Measurements from ENCODE around the gene ANXA7. TPM values are rescaled to one million over a fixed set of nuclear protein-coding genes. Genes with fewer than 3 reads are reported as not detected.

Gene ANXA7
- total RNA-seq, 2 donors from 2014 or later = 22.7 to 46.2 TPM

DNA sequence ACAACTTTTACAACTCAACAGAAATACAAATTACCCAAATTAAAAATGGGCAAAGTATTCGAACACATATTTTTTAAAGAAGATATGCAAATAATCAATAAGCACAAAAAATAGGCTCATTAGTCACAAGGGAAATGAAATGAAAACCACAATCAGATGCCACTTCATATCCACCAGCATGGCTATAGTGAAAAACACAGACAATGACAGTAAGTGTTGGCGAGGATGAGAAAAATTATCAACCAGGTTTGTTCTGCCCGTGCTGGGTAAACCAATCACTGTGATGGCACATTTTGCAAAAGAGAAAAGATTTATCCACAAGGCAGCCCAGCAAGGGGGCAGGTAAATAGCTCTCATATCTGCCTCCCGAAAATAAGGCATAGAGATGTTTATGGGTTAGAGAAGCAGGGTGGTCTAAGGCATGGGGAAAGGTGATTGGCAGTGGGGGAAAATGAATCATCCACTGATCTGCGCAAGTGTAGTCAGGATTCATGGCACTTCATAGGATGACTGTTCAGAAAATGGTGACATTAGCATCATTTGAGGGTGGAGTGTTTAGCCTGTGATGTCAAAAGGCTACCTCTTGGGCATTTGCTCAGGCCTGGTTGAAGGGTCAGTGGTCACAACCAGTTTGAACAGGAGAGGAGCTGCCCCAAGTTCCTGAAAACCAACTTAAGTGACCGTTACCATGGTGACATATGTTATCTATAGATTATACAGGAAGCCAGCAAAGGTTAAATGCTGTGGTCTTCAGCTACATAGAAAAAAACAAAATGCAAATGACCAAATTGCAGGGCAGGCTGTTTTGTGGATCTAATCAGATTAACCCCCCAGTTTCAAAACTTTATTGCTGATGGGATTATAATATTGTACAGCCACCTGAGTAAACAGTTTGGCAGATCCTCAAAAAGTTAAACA lies 47.2 kb downstream of the ANXA7 start:
- no peaks in the 10 kb centered on the region for H3K27me3 ChIP-seq
- H3K36me3 ChIP-seq (replicated peaks in 1 of 2; ENCODE audit: insufficient read depth in 1 of 2, low read depth in 2 of 2) = peaks cover 0 to 5% of the 10 kb centered on the region in 2 donors
- 87 to 94% methylated on average over 6 of the region's 6 CpGs for WGBS, 2 donors
- ATAC-seq (no peak), DNase-seq (no peak)
- H3K4me3 ChIP-seq = no peak overlapping the region
- H3K4me1 ChIP-seq = no peaks in the 10 kb centered on the region
- TF ChIP-seq, protein P1, sequence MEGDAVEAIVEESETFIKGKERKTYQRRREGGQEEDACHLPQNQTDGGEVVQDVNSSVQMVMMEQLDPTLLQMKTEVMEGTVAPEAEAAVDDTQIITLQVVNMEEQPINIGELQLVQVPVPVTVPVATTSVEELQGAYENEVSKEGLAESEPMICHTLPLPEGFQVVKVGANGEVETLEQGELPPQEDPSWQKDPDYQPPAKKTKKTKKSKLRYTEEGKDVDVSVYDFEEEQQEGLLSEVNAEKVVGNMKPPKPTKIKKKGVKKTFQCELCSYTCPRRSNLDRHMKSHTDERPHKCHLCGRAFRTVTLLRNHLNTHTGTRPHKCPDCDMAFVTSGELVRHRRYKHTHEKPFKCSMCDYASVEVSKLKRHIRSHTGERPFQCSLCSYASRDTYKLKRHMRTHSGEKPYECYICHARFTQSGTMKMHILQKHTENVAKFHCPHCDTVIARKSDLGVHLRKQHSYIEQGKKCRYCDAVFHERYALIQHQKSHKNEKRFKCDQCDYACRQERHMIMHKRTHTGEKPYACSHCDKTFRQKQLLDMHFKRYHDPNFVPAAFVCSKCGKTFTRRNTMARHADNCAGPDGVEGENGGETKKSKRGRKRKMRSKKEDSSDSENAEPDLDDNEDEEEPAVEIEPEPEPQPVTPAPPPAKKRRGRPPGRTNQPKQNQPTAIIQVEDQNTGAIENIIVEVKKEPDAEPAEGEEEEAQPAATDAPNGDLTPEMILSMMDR (IDR thresholded peaks at IDR 0.05) = no peak
- no peak for TF ChIP-seq POLR2A (IDR thresholded peaks at IDR 0.05)
- intact Hi-C loops (cut with DNase I) = no loop called here
- H3K9me3 ChIP-seq = no peaks in the 10 kb centered on the region
- H3K27ac ChIP-seq = no peak overlapping the region

DNA sequence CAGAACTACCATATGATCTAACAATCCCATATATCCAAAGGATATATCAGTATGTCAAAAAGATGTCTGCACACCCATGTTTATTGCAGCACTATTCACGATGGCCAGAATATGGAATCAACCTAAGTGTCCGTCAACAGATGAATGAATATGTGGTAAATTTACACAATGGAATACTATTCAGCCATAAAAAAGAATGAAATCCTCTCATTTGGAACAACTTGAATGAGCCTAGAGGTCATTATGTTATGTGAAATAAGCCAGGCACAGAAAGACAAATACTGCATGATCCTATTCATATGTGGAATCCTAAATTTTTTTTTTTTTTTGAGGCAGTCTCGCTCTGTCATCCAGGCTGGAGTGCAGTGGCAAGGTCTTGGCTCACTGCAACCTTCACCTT lies 48.9 kb downstream of the ANXA7 start:
- Histone ChIP-seq H3K36me3 (replicated peaks in 1 of 2; ENCODE audit: insufficient read depth in 1 of 2, low read depth in 2 of 2) (peaks cover 0 to 5% of the 10 kb centered on the region in 2 donors), H3K4me3 (no peak overlapping the region), H3K27me3 (no peaks in the 10 kb centered on the region), H3K27ac (no peak overlapping the region), H3K4me1 (no peaks in the 10 kb centered on the region), H3K9me3 (no peaks in the 10 kb centered on the region)
- ATAC-seq (no peak), DNase-seq (no peak)
- TF ChIP-seq, protein P1 (IDR thresholded peaks at IDR 0.05) = no peak
- TF ChIP-seq POLR2A (IDR thresholded peaks at IDR 0.05) = no peak
- intact Hi-C loops (cut with DNase I) = no loop called here
- WGBS, 2 donors = 94 to 95% methylated on average over 3 of the region's 3 CpGs

DNA sequence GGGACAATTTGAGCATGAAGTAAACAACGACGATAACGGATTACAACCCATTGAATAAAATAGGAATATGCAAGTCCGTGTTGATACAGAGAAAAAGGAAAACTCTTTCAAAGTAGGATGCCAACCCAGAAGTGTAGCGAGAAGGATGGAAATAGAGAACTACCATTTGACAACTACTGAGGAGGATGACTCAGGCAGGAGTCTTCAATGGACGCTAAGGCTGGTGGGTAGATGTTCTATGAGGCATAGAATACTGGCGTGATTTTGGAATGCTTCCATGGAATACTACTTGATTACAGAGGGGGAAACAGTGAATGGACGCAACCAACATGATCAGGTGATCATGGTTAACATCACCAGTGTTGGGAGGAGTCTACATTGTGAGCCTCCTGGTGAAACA lies 54.4 kb downstream of the ANXA7 start:
- DNase-seq (no peak), ATAC-seq (no peak)
- no peaks in the 10 kb centered on the region for H3K36me3 ChIP-seq (replicated peaks in 1 of 2; ENCODE audit: insufficient read depth in 1 of 2, low read depth in 2 of 2)
- peaks cover 13% of the 10 kb centered on the region for H3K4me1 ChIP-seq
- intact Hi-C loops (cut with DNase I) = no loop called here
- H3K27ac ChIP-seq = no peak overlapping the region
- no peak overlapping the region for H3K4me3 ChIP-seq
- WGBS, 2 donors = 65 to 71% methylated on average over 8 of the region's 8 CpGs
- TF ChIP-seq POLR2A (IDR thresholded peaks at IDR 0.05) = no peak
- TF ChIP-seq, protein P1 (IDR thresholded peaks at IDR 0.05) = no peak
- H3K27me3 ChIP-seq = no peaks in the 10 kb centered on the region
- H3K9me3 ChIP-seq = no peaks in the 10 kb centered on the region

DNA sequence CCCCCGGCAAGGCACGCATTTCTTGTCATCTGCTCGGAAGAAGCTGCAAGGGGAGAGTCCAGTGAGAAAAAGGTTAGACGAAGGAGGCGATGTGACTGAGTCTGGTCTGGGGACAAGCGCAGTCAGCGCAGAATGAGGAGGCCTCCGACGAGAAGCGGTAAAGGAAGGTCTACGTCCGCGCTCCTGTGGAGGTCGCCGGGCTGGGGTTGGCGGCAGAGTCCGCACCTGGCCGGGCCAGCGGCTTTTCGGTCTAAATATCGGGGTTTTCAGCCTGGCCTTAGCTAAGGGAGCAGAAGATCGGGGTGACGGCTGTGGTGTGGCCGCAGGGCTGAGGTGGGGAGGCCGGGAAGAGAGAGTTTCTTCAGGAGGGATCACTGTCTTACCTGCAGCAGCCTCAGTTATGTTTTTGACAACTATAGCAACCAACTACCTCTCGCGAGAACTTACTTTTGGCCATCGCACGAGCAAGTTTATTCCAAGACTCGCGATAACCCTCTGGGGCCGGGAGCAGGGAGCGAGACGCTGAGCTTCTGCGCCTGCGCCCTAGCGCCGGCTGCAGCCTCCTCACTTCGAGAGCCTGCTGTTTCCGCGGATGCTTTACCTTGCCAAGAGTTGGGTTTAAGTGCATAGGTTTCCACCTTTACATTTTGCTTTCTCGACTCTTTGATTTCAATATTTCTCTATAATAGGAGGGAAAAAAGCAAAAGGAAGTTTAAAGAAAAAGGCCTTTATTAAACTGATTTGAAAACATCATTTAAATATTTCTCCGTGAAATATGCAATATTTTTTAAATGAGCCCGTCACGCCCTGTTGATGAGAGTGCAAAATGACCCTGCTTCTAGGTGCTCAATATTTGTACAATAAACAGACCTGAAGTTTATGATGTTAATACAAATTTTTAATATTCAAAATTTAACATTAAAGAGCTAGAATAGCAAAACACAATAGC lies 55.3 kb downstream of the ANXA7 start, which contains the start of gene CFAP70:
Gene CFAP70, minus strand, starts transcription at position 534 of the 949 bp plus-strand sequence. CDS start 4,068 bp downstream, outside the sequence.
- Histone ChIP-seq H3K4me1 (peaks cover 13% of the 10 kb centered on the region), H3K27me3 (no peaks in the 10 kb centered on the region), H3K4me3 (peak within 1 kb of the TSS; percentile 73 to 76), H3K36me3 (replicated peaks in 1 of 2; ENCODE audit: insufficient read depth in 1 of 2, low read depth in 2 of 2) (no peaks in the 10 kb centered on the region), H3K27ac (peak within 1 kb of the TSS; percentile 45 to 74 (median 66)), H3K9me3 (no peaks in the 10 kb centered on the region)
- intact Hi-C loops (cut with DNase I) = no loop called here
- WGBS, 2 donors = 0% methylated on average over 43 to 45 of the region's 45 CpGs
- ATAC-seq (peak; percentile 99), DNase-seq (peak; percentile 94 to 97 (median 96))
- TF ChIP-seq, protein P1 (IDR thresholded peaks at IDR 0.05) = no peak
- TF ChIP-seq POLR2A (IDR thresholded peaks at IDR 0.05) = peak in 2 of 3 donors; percentile 43 to 74
